Measurements from ENCODE around the gene SMAP1. TPM values are rescaled to one million over a fixed set of nuclear protein-coding genes. Genes with fewer than 3 reads are reported as not detected.
A peak's percentile ranks its signal among the peaks of the same experiment; 100 is the strongest.

The SMAP1 gene
- total RNA-seq, 3 donors from 2014 or later: 34.3 to 48.8 (median 47.3) TPM

GRCh38 chr6:70680396-70680795 is 12.7 kb downstream of the SMAP1 start:
- intact Hi-C loops (cut with DNase I, micrococcal nuclease): loop anchor here in 1 of 2 donors (10.0 kb wide), 1 partner anchor 126 kb away; no protein-coding TSS in a partner anchor
- no peak overlapping the region for H3K4me3 ChIP-seq
- H3K9me3 ChIP-seq: no peaks in the 10 kb centered on the region
- no peak for TF ChIP-seq CTCF (IDR thresholded peaks at IDR 0.05)
- ATAC-seq (peak; percentile 36), DNase-seq (no peak)
- no peaks in the 10 kb centered on the region for H3K36me3 ChIP-seq (ENCODE audit: low read depth)
- H3K4me1 ChIP-seq (ENCODE audit: low read depth): peaks cover 16% of the 10 kb centered on the region

GRCh38 chr6:70684794-70685493 is 17.3 kb downstream of the SMAP1 start:
- H3K4me1 ChIP-seq (ENCODE audit: low read depth): peaks cover 15% of the 10 kb centered on the region
- ATAC-seq: peak; percentile 89
- intact Hi-C loops (cut with DNase I, micrococcal nuclease): loop anchor here in 1 of 2 donors (10.0 kb wide), 1 partner anchor 130 kb away; no protein-coding TSS in a partner anchor
- no peak for TF ChIP-seq CTCF (IDR thresholded peaks at IDR 0.05)
- H3K9me3 ChIP-seq: no peaks in the 10 kb centered on the region
- H3K36me3 ChIP-seq (ENCODE audit: low read depth): no peaks in the 10 kb centered on the region
- no peak overlapping the region for H3K4me3 ChIP-seq
- peak in 1 of 3 donors; percentile 34 for DNase-seq

- no peak for DNase-seq
- Histone ChIP-seq H3K4me1 (ENCODE audit: low read depth) (peaks cover 15% of the 10 kb centered on the region), H3K4me3 (no peak overlapping the region), H3K36me3 (ENCODE audit: low read depth) (no peaks in the 10 kb centered on the region), H3K9me3 (no peaks in the 10 kb centered on the region)
- TF ChIP-seq CTCF (IDR thresholded peaks at IDR 0.05): no peak
- ATAC-seq: peak; percentile 12
- intact Hi-C loops (cut with DNase I, micrococcal nuclease): loop anchor here in 1 of 2 donors (10.0 kb wide), 1 partner anchor 131 kb away; no protein-coding TSS in a partner anchor
Measured at GRCh38 chr6:70685494-70686180, 18.0 kb downstream of the SMAP1 start.

- intact Hi-C loops (cut with DNase I, micrococcal nuclease): loop anchor here in 1 of 2 donors (10.0 kb wide), 1 partner anchor 132 kb away; no protein-coding TSS in a partner anchor
- no peaks in the 10 kb centered on the region for H3K9me3 ChIP-seq
- peaks cover 15% of the 10 kb centered on the region for H3K4me1 ChIP-seq (ENCODE audit: low read depth)
- no peak for TF ChIP-seq CTCF (IDR thresholded peaks at IDR 0.05)
- no peak overlapping the region for H3K4me3 ChIP-seq
- DNase-seq (peak in 1 of 3 donors; percentile 60), ATAC-seq (peak; percentile 69)
- no peaks in the 10 kb centered on the region for H3K36me3 ChIP-seq (ENCODE audit: low read depth)
Measured at GRCh38 chr6:70686548-70687133, 19.0 kb downstream of the SMAP1 start.

GRCh38 chr6:70693887-70694286 is 26.2 kb downstream of the SMAP1 start:
- no peak for TF ChIP-seq CTCF (IDR thresholded peaks at IDR 0.05)
- no peaks in the 10 kb centered on the region for H3K4me1 ChIP-seq (ENCODE audit: low read depth)
- no peak for DNase-seq
- no peaks in the 10 kb centered on the region for H3K9me3 ChIP-seq
- ATAC-seq: no peak
- no peaks in the 10 kb centered on the region for H3K36me3 ChIP-seq (ENCODE audit: low read depth)
- no peak overlapping the region for H3K4me3 ChIP-seq
- intact Hi-C loops (cut with DNase I, micrococcal nuclease): no loop called here

Data from mucosa of descending colon (tissue), 3 donors.